ENCODE measurements around the gene PHACTR3.

DNA sequence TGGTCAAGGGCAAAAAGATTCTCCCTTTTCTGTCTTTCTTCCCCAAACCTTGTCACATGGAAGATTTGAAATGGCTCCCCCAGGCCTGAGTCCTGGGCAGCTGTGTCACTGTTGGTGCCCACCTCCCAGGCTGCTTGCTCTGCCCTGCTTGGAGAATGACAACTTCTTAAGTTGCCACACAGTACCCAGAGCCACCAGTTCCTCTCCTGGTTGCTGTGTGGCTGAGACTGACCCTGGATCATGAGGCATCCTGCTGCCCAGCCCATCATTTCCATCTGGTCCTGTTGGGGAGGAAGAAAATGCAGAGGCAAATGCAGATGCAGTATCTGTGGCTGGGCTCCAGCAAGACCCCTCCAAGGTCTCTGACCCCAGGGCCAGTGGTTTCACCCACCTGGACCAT lies 113.7 kb downstream of the PHACTR3 start:
- TF ChIP-seq, protein P1, sequence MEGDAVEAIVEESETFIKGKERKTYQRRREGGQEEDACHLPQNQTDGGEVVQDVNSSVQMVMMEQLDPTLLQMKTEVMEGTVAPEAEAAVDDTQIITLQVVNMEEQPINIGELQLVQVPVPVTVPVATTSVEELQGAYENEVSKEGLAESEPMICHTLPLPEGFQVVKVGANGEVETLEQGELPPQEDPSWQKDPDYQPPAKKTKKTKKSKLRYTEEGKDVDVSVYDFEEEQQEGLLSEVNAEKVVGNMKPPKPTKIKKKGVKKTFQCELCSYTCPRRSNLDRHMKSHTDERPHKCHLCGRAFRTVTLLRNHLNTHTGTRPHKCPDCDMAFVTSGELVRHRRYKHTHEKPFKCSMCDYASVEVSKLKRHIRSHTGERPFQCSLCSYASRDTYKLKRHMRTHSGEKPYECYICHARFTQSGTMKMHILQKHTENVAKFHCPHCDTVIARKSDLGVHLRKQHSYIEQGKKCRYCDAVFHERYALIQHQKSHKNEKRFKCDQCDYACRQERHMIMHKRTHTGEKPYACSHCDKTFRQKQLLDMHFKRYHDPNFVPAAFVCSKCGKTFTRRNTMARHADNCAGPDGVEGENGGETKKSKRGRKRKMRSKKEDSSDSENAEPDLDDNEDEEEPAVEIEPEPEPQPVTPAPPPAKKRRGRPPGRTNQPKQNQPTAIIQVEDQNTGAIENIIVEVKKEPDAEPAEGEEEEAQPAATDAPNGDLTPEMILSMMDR (IDR thresholded peaks at IDR 0.05; ENCODE audit: low read length): no peak
- TF ChIP-seq EZH2 (IDR thresholded peaks at IDR 0.05; ENCODE audit: borderline replicate concordance, low read length): no peak

Measured in OCI-LY1 (cell line).